ENCODE measurements around the gene ANKRD31.

DNA sequence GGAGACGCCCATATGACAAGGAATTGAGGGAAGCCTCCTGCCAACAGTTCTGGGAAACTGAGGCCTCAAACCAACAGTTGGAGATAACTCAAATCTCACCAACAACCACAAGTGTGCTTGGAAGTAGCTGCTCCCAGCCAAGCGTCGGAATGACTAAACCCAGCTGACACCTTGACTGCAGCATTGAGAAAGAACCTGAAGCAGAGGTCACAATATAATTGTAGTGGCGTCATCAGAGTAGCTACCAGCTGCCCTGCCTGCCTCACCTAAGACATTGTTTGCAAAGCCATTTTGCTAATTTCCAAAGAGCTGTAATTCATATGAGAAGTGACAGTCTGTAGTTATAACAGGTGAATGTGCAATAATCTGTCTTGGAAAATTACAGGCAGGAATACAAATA, 40.8 kb upstream of the ANKRD31 start:
- TF ChIP-seq, protein P1, sequence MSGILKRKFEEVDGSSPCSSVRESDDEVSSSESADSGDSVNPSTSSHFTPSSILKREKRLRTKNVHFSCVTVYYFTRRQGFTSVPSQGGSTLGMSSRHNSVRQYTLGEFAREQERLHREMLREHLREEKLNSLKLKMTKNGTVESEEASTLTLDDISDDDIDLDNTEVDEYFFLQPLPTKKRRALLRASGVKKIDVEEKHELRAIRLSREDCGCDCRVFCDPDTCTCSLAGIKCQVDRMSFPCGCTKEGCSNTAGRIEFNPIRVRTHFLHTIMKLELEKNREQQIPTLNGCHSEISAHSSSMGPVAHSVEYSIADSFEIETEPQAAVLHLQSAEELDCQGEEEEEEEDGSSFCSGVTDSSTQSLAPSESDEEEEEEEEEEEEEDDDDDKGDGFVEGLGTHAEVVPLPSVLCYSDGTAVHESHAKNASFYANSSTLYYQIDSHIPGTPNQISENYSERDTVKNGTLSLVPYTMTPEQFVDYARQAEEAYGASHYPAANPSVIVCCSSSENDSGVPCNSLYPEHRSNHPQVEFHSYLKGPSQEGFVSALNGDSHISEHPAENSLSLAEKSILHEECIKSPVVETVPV (CRISPR knock-in tag; IDR thresholded peaks at IDR 0.05) = no peak
- TF ChIP-seq, protein P2, sequence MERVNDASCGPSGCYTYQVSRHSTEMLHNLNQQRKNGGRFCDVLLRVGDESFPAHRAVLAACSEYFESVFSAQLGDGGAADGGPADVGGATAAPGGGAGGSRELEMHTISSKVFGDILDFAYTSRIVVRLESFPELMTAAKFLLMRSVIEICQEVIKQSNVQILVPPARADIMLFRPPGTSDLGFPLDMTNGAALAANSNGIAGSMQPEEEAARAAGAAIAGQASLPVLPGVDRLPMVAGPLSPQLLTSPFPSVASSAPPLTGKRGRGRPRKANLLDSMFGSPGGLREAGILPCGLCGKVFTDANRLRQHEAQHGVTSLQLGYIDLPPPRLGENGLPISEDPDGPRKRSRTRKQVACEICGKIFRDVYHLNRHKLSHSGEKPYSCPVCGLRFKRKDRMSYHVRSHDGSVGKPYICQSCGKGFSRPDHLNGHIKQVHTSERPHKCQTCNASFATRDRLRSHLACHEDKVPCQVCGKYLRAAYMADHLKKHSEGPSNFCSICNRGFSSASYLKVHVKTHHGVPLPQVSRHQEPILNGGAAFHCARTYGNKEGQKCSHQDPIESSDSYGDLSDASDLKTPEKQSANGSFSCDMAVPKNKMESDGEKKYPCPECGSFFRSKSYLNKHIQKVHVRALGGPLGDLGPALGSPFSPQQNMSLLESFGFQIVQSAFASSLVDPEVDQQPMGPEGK (CRISPR knock-in tag; IDR thresholded peaks at IDR 0.05; ENCODE audit: borderline replicate concordance) = no peak
- TF ChIP-seq TOX (CRISPR knock-in tag; IDR thresholded peaks at IDR 0.05; ENCODE audit: borderline replicate concordance) (no peak), PPARA (CRISPR knock-in tag; IDR thresholded peaks at IDR 0.05; ENCODE audit: borderline replicate concordance) (no peak), OSR1 (CRISPR knock-in tag; IDR thresholded peaks at IDR 0.05) (no peak)
- TF ChIP-seq, protein P3, sequence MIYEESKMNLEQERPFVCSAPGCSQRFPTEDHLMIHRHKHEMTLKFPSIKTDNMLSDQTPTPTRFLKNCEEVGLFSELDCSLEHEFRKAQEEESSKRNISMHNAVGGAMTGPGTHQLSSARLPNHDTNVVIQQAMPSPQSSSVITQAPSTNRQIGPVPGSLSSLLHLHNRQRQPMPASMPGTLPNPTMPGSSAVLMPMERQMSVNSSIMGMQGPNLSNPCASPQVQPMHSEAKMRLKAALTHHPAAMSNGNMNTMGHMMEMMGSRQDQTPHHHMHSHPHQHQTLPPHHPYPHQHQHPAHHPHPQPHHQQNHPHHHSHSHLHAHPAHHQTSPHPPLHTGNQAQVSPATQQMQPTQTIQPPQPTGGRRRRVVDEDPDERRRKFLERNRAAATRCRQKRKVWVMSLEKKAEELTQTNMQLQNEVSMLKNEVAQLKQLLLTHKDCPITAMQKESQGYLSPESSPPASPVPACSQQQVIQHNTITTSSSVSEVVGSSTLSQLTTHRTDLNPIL (CRISPR knock-in tag; IDR thresholded peaks at IDR 0.05; ENCODE audit: low read depth) = no peak
